NCI-H1930 (cell line): ENCODE results near the gene C9orf50.
"Not testable (repeated sequence)": the region's sequence is repeated elsewhere in the genome, so short reads cannot be mapped to it uniquely, and the experiment has no call there.

ENCODE experiments used
- DNase-seq, 2 experiments: peaks; one replicate each; lab custom pipeline; 2025; lab: John Stamatoyannopoulos, UW

Gene C9orf50, protein sequence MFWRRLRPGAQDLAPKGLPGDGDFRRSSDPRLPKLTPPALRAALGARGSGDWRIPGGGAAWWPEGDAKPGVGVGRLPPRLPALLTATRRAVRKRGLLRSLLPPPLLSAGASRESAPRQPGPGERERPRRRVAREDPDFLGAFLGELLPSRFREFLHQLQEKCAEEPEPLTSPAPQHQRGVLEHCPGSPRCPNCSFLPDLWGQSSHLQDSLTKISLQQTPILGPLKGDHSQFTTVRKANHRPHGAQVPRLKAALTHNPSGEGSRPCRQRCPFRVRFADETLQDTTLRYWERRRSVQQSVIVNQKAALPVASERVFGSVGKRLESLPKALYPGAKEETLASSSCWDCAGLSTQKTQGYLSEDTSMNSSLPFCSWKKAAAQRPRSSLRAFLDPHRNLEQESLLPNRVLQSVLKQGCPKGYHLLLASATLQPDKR

DNA sequence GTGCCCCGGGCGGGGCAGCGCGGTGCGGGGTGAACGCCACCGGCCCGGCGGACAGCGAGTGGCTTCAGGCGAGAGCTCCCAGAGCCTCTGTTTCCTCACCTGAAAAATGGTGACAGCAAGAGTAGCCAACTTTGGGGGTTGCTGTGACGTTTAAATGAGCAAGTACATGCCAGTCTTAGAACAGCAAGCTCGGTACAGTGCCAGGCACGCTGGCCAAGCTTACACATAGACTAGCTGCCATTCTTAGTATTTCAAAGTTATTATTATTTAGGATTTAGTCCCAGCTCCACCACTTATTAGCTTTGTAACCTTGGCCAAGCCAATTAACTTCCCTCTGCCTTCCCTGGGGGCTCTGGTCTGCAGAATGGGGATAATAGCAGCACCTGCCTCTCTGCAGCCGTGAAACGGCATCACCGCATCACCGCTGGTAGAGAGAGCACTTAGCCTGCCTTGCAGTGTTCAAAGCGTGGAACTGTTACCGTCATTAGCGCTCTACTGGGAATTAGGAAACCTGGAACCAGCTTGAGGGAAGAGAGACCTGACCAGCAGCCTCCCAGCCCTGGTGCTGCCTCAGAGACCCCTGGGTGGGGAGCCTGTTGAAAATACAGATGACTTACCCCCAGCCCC lies at the start of gene C9orf50:
TSS of gene C9orf50 (minus strand) at position 433 of the 627 bp plus-strand sequence. CDS start 527 bp downstream, outside the sequence.
- DNase-seq, result peak in 1 of 2 experiments; percentile 21

DNA sequence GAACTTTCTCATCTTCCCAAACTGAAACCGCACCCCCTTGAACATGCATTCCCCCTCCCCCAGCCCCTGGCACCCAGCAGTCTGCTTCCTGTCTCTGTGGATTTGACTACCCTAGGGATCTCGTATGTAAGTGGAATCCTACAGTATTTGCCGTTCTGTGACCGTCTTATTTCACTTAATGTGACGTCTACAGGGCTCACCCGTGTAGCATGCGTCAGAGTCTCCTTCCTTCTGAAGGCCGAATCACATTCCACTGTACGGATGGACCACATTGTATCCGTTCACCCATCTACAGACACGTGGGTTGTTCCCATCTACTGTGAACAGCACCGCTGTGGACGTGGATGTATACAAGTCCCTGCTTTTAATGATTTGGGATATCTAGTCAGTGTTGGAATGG lies 49.0 kb upstream of the C9orf50 start:
- no peak for DNase-seq

DNA sequence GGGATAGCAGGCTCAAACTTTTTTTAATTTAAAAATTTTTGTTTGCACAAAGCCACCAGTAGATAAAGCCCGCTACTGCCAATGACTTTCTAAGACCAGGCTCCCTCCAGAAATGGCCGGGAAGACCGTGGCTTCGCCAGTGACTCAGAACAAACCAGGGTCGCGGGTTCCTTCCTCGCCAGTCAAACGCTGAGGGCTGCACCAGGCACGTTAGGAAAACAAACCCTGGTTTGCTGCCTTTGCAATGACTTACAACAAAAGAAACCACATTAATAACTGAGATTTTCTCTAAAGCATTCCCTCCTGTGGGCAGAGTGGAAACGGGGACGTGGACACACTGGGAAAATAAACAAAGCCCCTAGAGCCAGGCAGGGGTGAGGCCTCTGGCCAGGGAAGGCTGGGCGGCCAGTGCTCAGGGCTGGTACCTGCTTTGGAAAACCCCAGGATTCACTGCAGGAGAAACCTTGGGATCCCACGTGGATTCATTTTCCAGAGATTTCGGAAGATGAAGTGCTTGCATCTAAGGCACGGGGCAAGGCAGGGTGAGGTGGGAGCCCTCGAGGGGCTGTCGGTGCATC lies 48.3 kb upstream of the C9orf50 start:
- DNase-seq, result no peak

DNA sequence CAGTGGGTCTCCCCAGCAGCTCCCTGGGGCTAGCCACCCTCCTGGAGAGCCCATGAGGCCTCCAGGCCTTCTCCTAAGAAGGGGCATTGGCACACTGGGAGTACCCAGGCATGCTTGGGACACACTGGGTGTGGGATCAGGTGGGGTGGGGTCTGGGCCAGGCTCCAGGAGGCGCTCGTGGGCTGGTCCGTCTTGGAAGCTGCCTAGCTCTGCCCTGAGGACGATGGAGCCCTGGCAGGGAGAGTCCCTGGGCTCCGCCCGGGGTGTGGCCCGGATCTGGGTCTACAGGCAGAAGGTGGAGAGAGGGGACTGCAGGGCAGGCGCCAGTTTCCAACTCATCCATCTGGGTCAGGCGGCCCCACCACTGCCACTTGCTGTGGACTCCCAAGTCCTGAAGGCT lies 46.9 kb upstream of the C9orf50 start:
- DNase-seq, result no peak

DNA sequence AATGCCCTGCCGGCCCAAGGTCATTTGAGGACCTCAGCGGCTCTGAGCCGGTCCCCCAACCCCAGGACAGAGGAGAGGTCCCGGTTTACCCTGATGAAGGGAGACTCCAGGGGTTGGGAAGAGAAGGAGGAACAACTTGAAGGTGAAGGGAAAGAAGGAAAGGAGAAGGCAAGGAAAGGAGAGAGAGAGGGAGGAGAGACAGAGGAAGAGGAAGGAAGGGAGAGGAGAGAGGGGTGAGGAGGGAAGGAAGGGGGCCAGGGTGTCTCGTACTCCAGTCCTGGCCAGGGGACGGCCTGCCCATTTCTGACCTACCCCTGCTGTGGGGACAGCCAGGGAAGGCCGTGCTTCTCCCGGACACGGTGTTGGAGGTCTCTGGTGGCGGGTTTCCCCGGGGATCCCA lies 46.5 kb upstream of the C9orf50 start:
- DNase-seq, result no peak

DNA sequence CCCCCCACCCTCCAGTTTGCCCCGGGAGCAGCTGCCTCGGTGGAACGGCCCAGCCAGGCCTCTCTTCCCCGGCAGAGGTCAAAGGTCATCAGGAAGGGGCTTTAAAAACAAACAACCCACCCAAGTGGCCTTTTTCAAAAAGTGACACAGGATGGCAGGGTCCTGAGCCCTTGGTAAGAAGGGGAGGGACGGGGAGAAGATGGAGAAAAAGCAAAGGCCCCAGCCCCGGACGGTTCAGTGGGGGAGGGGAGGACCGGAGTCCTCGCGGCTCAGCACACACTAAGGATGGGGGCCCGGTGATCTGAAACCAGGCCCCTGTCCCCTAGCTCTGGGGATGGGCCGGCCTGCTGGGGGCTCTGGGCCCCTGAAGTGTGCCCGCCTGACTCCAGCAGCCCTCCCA lies 45.7 kb upstream of the C9orf50 start:
- DNase-seq, result no peak

DNA sequence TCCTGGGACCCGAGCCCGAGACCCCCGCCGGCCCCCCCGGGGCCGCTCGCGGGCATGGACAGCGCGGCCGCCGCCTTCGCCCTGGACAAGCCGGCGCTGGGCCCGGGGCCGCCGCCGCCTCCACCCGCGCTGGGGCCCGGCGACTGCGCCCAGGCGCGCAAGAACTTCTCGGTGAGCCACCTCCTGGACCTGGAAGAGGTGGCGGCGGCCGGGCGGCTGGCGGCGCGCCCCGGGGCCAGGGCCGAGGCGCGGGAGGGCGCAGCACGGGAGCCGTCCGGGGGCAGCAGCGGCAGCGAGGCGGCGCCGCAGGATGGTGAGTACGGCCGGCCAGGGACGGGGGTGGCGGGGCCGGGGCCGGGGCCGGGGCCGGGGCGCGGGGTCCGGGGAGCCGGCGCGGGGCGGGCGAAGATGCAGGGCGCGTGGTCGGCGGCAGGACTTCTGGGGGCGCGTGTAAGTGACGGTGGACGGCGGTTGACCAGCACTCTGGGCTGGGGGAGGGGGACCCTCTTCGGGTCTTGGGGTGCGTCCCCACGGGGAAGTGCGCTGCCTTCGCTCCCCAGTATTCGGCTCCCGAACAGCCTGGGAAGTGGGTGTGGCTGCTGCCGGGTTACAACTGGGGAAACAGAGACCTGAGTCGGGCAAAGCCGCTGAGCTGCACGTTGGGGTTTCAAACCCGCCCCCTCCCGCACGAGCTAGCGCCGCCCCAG lies 45.1 kb upstream of the C9orf50 start:
- DNase-seq, result no peak

DNA sequence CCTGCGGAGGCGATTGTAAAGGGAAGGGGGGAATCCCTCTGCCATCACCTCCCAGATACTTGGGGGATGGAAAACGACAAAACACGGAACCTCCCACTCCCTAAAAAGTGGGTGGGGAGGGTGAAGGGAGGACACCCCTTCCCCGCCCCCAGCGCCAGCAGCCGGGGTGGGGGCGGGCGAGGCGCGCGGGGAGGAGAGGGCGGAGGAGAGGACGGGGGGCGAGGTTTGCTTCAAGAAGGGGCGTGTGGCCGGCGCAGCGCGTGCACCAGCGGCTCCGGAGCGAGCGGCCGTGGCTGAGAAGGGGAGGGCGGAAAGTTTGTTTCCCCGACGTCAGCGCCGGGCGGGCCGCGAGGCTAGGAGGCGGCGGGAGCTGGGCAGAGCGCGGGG lies 44.5 kb upstream of the C9orf50 start, which contains the start of gene PRRX2:
TSS of gene PRRX2 (plus strand) at position 259 of the 387 bp plus-strand sequence. CDS start 221 bp downstream, outside the sequence.
- DNase-seq, result no peak

DNA sequence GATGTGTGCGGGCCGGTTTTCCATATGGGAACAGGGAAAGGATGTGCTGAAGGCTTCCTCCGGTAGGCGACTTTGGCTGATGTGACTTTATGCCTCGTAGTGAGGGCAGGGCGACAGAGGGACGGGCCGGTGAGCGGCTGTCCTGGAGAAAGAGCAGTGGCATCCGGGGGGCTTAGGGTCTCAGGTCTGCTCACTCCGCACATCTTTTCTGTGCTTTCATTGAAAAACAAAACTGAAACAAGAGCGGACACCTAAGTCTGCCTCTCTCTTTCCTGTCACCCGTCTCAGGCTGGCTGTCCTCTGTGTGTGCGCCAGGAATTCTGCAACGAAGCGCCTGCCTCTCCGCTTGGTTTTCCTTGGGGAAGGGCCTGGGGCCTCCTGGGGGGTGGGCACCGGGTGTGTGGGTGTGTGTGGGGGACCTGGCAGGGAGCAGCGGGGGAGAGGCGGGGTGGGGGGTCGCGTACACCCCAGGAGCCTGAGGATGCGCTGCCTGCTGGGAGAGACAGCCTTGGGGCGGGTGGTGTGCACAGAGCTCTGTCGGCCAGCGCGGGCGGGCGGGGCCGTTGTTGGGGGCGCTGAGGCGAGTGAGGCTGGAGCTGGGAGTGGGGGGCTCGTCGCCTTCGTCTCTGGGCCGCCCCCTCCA lies 44.0 kb upstream of the C9orf50 start:
- DNase-seq, result no peak

DNA sequence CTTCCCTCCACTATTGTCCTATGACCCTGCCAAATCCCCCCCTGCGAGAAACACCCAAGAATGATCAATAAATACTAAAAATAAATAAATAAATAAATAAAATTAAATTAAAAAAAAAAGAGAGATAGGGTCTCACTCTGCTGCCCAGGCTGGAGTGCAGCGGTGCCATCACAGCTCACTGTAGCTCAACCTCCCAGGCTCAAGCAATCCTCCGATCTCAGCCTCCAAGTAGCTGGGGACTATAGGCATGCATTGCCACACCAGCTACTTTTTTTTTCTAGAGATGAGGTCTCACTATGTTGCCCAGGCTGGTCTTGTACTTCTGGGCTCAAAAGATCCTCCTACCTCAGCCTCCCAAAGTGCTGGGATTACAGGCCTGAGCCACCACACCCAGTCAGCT lies 41.3 kb upstream of the C9orf50 start:
- DNase-seq, result not testable (repeated sequence)

DNA sequence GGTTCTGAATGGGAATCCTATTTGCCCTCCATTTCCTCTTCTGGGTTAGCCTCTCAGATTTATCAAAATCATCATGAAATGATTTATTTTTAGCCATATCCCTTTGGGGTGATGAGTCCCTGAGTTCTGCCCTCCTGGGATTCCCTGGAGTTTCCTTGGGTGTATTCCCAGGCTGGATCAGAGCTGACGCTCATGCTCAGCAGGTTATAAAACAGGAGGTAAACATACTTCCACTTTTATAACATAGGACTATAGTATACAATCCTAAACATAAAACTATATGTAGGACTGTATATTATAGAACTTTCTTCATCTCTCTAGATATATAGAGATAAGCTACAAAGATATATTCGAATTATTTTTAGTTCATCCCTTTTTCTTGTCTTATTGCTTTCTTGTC lies 40.1 kb upstream of the C9orf50 start:
- no peak for DNase-seq

DNA sequence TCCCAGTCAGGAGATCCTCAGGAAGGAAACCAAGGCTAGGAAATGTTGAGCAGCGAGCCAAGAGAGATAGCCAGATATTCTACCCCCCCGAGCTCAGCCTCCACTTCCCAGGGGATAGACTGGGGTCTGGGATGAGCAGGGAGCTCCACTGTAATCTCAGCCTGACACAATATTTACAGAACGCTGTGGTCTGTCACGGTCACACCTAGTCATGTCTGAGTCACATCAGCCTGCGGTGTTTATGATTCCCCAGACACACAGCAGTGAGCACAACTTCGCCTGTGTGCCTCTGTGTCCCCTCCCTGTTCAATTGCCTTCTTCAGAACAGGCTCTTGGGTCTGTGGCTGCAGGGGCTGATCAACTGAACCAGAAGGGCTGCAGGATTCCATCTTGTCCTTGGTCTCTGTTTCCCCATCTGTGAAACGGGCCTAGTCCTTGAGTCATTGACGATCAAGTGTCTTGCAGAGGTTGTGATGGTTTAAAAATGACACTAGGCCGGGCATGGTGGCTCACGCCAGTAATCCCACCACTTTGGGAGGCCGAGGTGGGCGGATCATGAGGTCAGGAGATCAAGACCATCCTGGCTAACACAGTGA lies 36.0 kb upstream of the C9orf50 start:
- DNase-seq, result no peak

DNA sequence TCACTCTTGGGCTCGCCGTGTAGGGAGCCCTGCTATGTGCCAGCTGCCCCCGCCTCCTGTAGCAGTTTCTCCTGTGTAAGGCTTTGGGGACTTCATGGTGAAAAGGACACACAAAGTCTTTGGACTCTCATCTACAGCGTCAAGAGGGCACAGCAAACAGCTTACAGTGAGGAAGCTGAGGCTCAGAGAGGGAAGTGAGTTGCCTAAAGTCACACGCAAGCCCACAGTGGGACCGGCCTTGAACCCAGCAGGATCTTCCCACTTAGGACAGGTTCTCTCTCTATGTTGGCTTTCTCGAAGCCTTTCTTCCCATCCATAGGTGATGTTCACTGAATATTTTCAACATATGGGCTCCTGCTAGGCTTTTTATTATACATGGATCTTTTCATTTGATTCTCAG lies 34.8 kb upstream of the C9orf50 start:
- DNase-seq, result no peak

DNA sequence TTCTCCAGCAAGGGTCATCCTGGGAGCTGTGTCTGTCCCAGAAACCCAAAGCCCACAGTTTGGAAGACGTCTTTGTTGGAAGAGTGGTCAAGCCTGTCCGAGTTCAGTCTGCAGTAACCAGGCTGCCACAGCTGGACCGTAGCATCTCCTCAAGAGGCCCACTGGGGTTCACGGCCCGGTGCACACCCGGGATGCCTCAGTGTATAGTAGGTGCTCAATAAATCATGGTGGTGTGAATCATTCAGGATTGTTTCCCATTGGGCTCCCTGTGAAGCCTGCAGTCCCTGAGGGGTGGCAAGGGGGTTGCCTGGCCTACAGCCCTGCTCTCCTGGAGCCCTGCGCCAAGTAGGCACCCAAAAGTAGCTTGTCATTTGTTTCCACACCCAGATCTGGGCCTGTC lies 34.3 kb upstream of the C9orf50 start:
- DNase-seq, result no peak

DNA sequence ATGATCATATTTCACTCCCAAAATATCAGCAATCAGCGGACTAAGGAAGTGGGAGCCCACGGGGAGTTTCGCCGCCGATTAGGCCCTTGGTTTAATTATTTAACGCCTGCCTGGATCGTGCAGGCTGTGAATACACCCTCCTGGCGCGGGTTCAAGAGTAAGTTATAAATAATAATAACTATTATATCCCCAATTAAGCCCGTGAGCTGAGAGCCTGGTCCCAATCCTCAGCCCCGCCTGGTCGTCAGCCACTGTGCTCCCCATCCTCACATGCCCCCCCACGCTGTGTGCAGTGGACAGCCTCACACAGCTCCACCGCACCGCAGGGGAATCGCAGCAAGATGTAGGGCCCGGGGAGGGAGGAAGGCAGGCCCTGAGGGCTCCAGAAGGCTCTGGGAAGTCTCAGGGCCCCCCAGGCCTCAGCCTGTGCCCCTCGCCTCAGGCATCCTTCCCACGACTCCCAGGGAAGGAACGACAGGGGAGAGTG lies 33.7 kb upstream of the C9orf50 start:
- no peak for DNase-seq

DNA sequence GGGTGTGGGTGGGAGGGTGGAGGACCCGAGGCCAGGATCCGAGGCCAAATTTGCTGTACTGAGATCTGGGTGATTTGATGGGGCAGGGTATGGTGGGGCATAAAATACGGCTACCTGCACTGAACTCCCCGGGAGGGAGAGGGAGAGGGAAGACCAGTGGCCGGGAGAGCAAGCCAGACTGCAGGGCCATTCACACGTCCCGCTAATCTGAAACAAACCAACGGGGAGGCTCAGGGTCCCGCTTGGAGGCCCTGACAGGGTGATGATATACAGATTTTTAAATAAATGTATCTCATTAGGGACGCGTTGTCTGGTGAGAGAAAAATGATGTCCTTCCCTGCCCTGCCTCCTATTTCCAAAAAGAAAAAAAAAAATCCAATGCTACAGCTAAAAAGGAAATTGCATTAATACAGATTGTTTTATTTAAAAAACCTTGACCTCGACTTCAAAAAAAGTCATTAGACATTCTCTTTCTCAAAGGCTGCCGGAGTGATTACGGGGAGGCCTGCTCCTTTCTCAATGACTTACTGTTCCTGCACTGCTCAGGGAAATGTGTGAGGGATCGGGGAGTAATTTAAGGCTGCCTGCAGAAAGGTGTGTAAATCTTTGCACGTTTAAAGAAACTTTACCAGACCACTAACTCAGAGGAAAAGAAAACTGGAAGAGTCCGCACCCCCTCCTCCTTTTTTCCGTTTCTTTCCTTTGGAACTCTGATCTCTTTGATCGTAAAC lies 33.1 kb upstream of the C9orf50 start:
- DNase-seq, result no peak

DNA sequence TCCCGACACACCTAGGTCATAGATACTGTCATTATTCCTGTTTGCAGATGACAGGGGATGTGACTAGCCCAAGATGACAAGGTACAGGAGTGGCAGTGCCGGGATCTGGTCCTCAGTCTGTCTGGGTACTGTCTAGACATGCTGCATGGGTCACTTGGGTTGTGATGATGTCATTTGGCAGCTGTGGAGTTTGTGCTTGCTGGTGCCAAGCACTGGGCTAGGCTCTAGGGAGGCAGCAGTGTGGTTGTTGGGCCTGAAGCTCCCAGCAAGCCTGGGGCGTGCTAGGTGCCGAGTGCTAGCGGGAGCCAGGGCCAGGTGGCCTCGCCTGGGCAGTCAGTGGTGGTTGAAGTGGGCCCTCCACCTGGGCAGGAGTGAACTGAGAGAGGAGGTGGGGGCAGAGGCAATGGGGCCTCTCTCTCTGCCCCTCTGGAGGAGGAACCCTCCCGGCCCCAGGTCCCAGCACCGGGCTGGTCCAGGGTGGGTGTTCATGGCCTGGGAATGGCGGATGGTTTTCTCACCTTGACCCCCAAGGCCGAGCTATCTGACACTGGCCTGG lies 29.9 kb upstream of the C9orf50 start:
- DNase-seq, result no peak

DNA sequence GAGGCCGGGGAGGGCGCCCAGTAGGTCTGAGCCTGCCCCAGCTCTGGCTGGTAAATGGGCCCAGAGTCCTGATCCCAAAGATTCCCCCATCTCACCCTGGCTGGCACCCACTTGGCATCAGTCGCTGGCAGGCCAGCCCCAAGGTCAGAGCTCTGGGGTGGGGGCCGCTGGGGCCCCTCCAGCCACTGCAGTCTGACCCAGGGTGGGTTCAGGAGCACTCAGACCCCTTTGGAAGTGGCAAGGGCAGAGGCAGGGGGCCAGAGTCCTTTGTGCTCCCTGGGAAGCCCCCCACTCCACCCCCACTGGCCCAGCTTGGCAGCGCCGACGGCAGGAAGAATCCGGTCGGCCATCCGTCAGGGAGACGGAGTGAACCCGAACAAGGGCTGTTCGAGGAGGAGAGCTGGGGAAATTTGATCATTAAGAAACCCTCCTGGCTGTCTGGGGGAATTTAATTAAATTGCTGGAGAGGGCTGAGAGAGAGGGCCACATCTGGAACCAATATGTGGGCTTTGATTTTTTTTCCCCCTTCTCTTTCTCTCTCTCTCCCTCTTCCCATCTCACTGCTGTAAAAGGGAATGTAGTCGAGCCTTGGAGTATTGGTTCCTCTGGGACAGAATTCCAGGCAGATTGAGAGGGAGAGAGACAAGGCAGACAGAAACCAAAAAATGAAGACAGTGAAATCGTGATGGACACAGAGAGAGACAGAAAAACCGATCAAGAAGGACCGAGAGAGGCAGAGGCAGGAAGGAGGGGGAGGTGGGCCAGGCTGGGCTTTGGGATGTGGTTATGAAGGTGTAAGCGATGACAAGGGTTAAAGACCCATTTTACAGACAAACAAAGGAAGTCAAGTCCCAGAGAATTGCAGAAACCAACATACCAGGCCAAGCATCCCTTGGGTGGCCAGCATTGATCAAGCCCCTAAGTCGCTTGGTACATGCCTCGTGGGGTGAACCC lies 29.1 kb upstream of the C9orf50 start:
- DNase-seq, result no peak

DNA sequence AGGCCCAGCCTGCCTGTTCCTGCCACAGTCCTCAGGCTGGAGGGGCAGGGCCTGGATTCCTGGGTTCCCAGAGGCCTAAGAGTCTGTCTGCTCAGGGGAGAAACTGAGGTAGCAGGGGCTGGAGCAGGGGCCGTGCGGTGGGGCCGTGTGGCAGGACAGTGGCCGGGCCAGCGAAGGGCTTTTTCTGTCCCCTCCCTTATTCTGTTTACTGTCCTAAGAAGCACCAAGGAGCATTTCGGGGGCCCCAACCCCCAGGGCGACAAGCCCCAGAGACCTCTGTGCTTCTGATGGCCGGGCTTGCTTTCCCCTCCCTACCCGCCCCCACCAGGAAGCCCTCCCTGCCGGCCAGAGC lies 27.8 kb upstream of the C9orf50 start:
- DNase-seq, result no peak
